ENCODE data around the gene CBX7. TPM values are rescaled to one million over a fixed set of nuclear protein-coding genes. Genes with fewer than 3 reads are reported as not detected.

CBX7 gene
- total RNA-seq, 1 donor, result 14.5 TPM

GRCh38 chr22:39144101-39144767, 8.2 kb downstream of the CBX7 start:
- no peak for TF ChIP-seq CTCF (IDR thresholded peaks at IDR 0.05; ENCODE audit: extremely low read depth, low read depth, low read length)
- peak overlapping the region; percentile 99 for H3K4me2 ChIP-seq (ENCODE audit: insufficient read depth, low read length)
- no peaks in the 10 kb centered on the region for H4K20me1 ChIP-seq (ENCODE audit: insufficient read depth, low read length)
- no peaks in the 10 kb centered on the region for H3K27me3 ChIP-seq (ENCODE audit: insufficient read depth, low read length)
- no peaks in the 10 kb centered on the region for H3K79me2 ChIP-seq (ENCODE audit: insufficient read depth, low read length)
- peaks cover 15% of the 10 kb centered on the region for H3K4me1 ChIP-seq (ENCODE audit: insufficient read depth, low read length)
- H3K27ac ChIP-seq (ENCODE audit: low read depth, low read length), result no peak overlapping the region
- H2AFZ ChIP-seq (ENCODE audit: low read length), result peak overlapping the region; percentile 95
- DNase-seq (ENCODE audit: insufficient read length, low spot score, missing footprints), result peak; percentile 98
- peak overlapping the region; percentile 91 for H3K4me3 ChIP-seq (ENCODE audit: insufficient read depth, low read length)
- H3K9me3 ChIP-seq (ENCODE audit: low read depth, low read length), result no peaks in the 10 kb centered on the region
- H3K36me3 ChIP-seq (ENCODE audit: insufficient read depth, low read length), result no peaks in the 10 kb centered on the region

GRCh38 chr22:39142088-39142680, 10.3 kb downstream of the CBX7 start:
- Histone ChIP-seq H3K4me3 (ENCODE audit: insufficient read depth, low read length) (no peak overlapping the region), H3K27ac (ENCODE audit: low read depth, low read length) (no peak overlapping the region), H4K20me1 (ENCODE audit: insufficient read depth, low read length) (no peaks in the 10 kb centered on the region), H3K4me1 (ENCODE audit: insufficient read depth, low read length) (peaks cover 15% of the 10 kb centered on the region), H2AFZ (ENCODE audit: low read length) (no peak overlapping the region), H3K36me3 (ENCODE audit: insufficient read depth, low read length) (no peaks in the 10 kb centered on the region), H3K4me2 (ENCODE audit: insufficient read depth, low read length) (no peak overlapping the region), H3K27me3 (ENCODE audit: insufficient read depth, low read length) (no peaks in the 10 kb centered on the region), H3K9me3 (ENCODE audit: low read depth, low read length) (no peaks in the 10 kb centered on the region), H3K79me2 (ENCODE audit: insufficient read depth, low read length) (no peaks in the 10 kb centered on the region)
- no peak for TF ChIP-seq CTCF (IDR thresholded peaks at IDR 0.05; ENCODE audit: extremely low read depth, low read depth, low read length)
- peak; percentile 66 for DNase-seq (ENCODE audit: insufficient read length, low spot score, missing footprints)

- H3K4me1 ChIP-seq (ENCODE audit: insufficient read depth, low read length), result peaks cover 10% of the 10 kb centered on the region
- H3K4me2 ChIP-seq (ENCODE audit: insufficient read depth, low read length), result no peak overlapping the region
- H3K4me3 ChIP-seq (ENCODE audit: insufficient read depth, low read length), result no peak overlapping the region
- no peaks in the 10 kb centered on the region for H3K36me3 ChIP-seq (ENCODE audit: insufficient read depth, low read length)
- DNase-seq (ENCODE audit: insufficient read length, low spot score, missing footprints), result peak; percentile 62
- peaks cover 6% of the 10 kb centered on the region for H4K20me1 ChIP-seq (ENCODE audit: insufficient read depth, low read length)
- TF ChIP-seq CTCF (IDR thresholded peaks at IDR 0.05; ENCODE audit: extremely low read depth, low read depth, low read length), result no peak
- H3K9me3 ChIP-seq (ENCODE audit: low read depth, low read length), result no peaks in the 10 kb centered on the region
- H3K27ac ChIP-seq (ENCODE audit: low read depth, low read length), result no peak overlapping the region
- H2AFZ ChIP-seq (ENCODE audit: low read length), result no peak overlapping the region
- no peaks in the 10 kb centered on the region for H3K27me3 ChIP-seq (ENCODE audit: insufficient read depth, low read length)
- H3K79me2 ChIP-seq (ENCODE audit: insufficient read depth, low read length), result no peaks in the 10 kb centered on the region
Measured at GRCh38 chr22:39139933-39140332, 12.5 kb downstream of the CBX7 start.

- no peaks in the 10 kb centered on the region for H3K4me1 ChIP-seq (ENCODE audit: insufficient read depth, low read length)
- H3K9me3 ChIP-seq (ENCODE audit: low read depth, low read length), result no peaks in the 10 kb centered on the region
- no peaks in the 10 kb centered on the region for H3K36me3 ChIP-seq (ENCODE audit: insufficient read depth, low read length)
- H2AFZ ChIP-seq (ENCODE audit: low read length), result no peak overlapping the region
- H4K20me1 ChIP-seq (ENCODE audit: insufficient read depth, low read length), result peaks cover 6% of the 10 kb centered on the region
- H3K79me2 ChIP-seq (ENCODE audit: insufficient read depth, low read length), result no peaks in the 10 kb centered on the region
- no peaks in the 10 kb centered on the region for H3K27me3 ChIP-seq (ENCODE audit: insufficient read depth, low read length)
- H3K27ac ChIP-seq (ENCODE audit: low read depth, low read length), result no peak overlapping the region
- TF ChIP-seq CTCF (IDR thresholded peaks at IDR 0.05; ENCODE audit: extremely low read depth, low read depth, low read length), result no peak
- no peak overlapping the region for H3K4me3 ChIP-seq (ENCODE audit: insufficient read depth, low read length)
- DNase-seq (ENCODE audit: insufficient read length, low spot score, missing footprints), result peak; percentile 78
- no peak overlapping the region for H3K4me2 ChIP-seq (ENCODE audit: insufficient read depth, low read length)
Measured at GRCh38 chr22:39138357-39138997, 14.0 kb downstream of the CBX7 start.

Measured in osteoblast (primary cell).